GM12875 (cell line): ENCODE results near the gene ZBTB17.
"Not testable (repeated sequence)": the region's sequence is repeated elsewhere in the genome, so short reads cannot be mapped to it uniquely, and the experiment has no call there.

ENCODE experiments used
- H3K4me3 ChIP-seq: one replicate; pipeline ENCODE4 v1.5.1; 2011; ENCODE audit warnings: low read depth, low read length, control low read depth
- CTCF ChIP-seq: IDR thresholded peaks from 2 replicates; pipeline ENCODE4 v1.5.1; 2011; ENCODE audit warnings: low read depth, mild to moderate bottlenecking, control low read depth, inconsistent platforms, low read length, moderate library complexity, borderline replicate concordance; ENCODE audit not compliant: insufficient read depth

Gene ZBTB17

GRCh38 chr1:15911927-15912326 lies 64.0 kb downstream of the ZBTB17 start:
- no peak overlapping the region for H3K4me3 ChIP-seq
- no peak for TF ChIP-seq CTCF

GRCh38 chr1:15911141-15911540 lies 64.8 kb downstream of the ZBTB17 start:
- no peak for TF ChIP-seq CTCF
- H3K4me3 ChIP-seq: no peak overlapping the region

GRCh38 chr1:15908597-15908996 lies 67.3 kb downstream of the ZBTB17 start:
- no peak overlapping the region for H3K4me3 ChIP-seq
- TF ChIP-seq CTCF: no peak

- no peak overlapping the region for H3K4me3 ChIP-seq
- TF ChIP-seq CTCF: no peak
Observed at GRCh38 chr1:15902882-15903281, 73.0 kb downstream of the ZBTB17 start.

GRCh38 chr1:15900662-15901279 lies 75.1 kb downstream of the ZBTB17 start:
- no peak for TF ChIP-seq CTCF
- no peak overlapping the region for H3K4me3 ChIP-seq

- TF ChIP-seq CTCF: no peak
- H3K4me3 ChIP-seq: no peak overlapping the region
Observed at GRCh38 chr1:15899266-15899665, 76.6 kb downstream of the ZBTB17 start.

GRCh38 chr1:15896841-15897610 lies 78.9 kb downstream of the ZBTB17 start:
- not testable (repeated sequence) for H3K4me3 ChIP-seq
